GM12891 (cell line): ENCODE data around the gene ZNF146.

Experiments
- POLR2A ChIP-seq: IDR thresholded peaks from 2 replicates; pipeline ENCODE4 v1.6.1; 2011; ENCODE audit warnings: low read depth, low read length, control low read depth
- POLR2AphosphoS5 ChIP-seq: IDR thresholded peaks from 2 replicates; pipeline ENCODE4 v1.6.1; 2011; ENCODE audit warnings: low read depth, low read length, control low read depth
- SPI1 ChIP-seq: IDR thresholded peaks from 2 replicates; pipeline ENCODE4 v1.6.1; 2011; ENCODE audit warnings: low read depth, low read length, control low read depth

- TF ChIP-seq POLR2A (no peak), SPI1 (no peak), POLR2AphosphoS5 (no peak)
Measured at GRCh38 chr19:36209372-36209771, 5.5 kb upstream of the ZNF146 start.
